GM10266 (cell line): ENCODE results near the gene DNAAF5.

ENCODE experiments used
- DNase-seq: peaks from one replicate; pipeline ENCODE4 v3.0.0; 2012; ENCODE audit errors: extremely low spot score
- CTCF ChIP-seq: IDR thresholded peaks from 2 replicates; pipeline ENCODE4 v1.5.1; 2012; ENCODE audit warnings: mild to moderate bottlenecking, low read depth; ENCODE audit not compliant: control insufficient read depth, insufficient read depth; ENCODE audit errors: missing control alignments

DNAAF5 gene

GRCh38 chr7:696812-697551, 29.5 kb upstream of the DNAAF5 start:
- TF ChIP-seq CTCF = no peak
- DNase-seq = no peak

- TF ChIP-seq CTCF = no peak
- DNase-seq = no peak
Measured at GRCh38 chr7:698515-699475, 27.7 kb upstream of the DNAAF5 start.

- DNase-seq = no peak
- TF ChIP-seq CTCF = no peak
Measured at GRCh38 chr7:699476-700170, 26.9 kb upstream of the DNAAF5 start.

- no peak for TF ChIP-seq CTCF
- no peak for DNase-seq
Measured at GRCh38 chr7:701086-701671, 25.3 kb upstream of the DNAAF5 start.

GRCh38 chr7:703049-703448, 23.4 kb upstream of the DNAAF5 start:
- no peak for DNase-seq
- no peak for TF ChIP-seq CTCF

GRCh38 chr7:706721-707120, 19.8 kb upstream of the DNAAF5 start:
- DNase-seq = no peak
- no peak for TF ChIP-seq CTCF
